NCI-H345 treated with DMSO at 0.1 percent for 48 hours (cell line): Measurements from ENCODE around the gene CRNKL1.

Source experiments
- DNase-seq: peaks from one replicate; lab custom pipeline; 2025; ENCODE audit not compliant: unreplicated experiment; lab: John Stamatoyannopoulos, UW

CRNKL1 gene

GRCh38 chr20:20063941-20064702, 11.9 kb upstream of the CRNKL1 start:
- no peak for DNase-seq

- DNase-seq, result peak; percentile 96
These were observed 8.2 kb upstream of the CRNKL1 start for GRCh38 chr20:20060234-20060998.

- no peak for DNase-seq
These were observed 546 bp downstream of the CRNKL1 start for GRCh38 chr20:20051767-20052073.

- DNase-seq, result no peak
These were observed 12.4 kb downstream of the CRNKL1 start for GRCh38 chr20:20039752-20040387.

GRCh38 chr20:20038586-20038985, 13.7 kb downstream of the CRNKL1 start:
- DNase-seq, result no peak

GRCh38 chr20:20037960-20038359, 14.3 kb downstream of the CRNKL1 start:
- no peak for DNase-seq

GRCh38 chr20:20036756-20037155, 15.5 kb downstream of the CRNKL1 start:
- no peak for DNase-seq

GRCh38 chr20:20034486-20034885, 17.8 kb downstream of the CRNKL1 start:
- no peak for DNase-seq

GRCh38 chr20:20031790-20032189, 20.5 kb downstream of the CRNKL1 start:
- DNase-seq, result no peak

GRCh38 chr20:20027284-20027683, 25.0 kb downstream of the CRNKL1 start:
- no peak for DNase-seq

GRCh38 chr20:20024942-20025341, 27.3 kb downstream of the CRNKL1 start:
- DNase-seq, result no peak

GRCh38 chr20:20023395-20023794, 28.9 kb downstream of the CRNKL1 start:
- no peak for DNase-seq

- no peak for DNase-seq
These were observed 29.8 kb downstream of the CRNKL1 start for GRCh38 chr20:20022498-20022897.

GRCh38 chr20:20021835-20022234, 30.4 kb downstream of the CRNKL1 start:
- DNase-seq, result no peak

- DNase-seq, result no peak
These were observed 31.4 kb downstream of the CRNKL1 start for GRCh38 chr20:20020908-20021307.

GRCh38 chr20:20019123-20019522, 33.1 kb downstream of the CRNKL1 start:
- DNase-seq, result no peak

- no peak for DNase-seq
These were observed 33.9 kb downstream of the CRNKL1 start for GRCh38 chr20:20018366-20018765.

- DNase-seq, result no peak
These were observed 34.5 kb downstream of the CRNKL1 start for GRCh38 chr20:20017844-20018185.

- peak; percentile 92 for DNase-seq
These were observed 35.0 kb downstream of the CRNKL1 start, which contains the start of gene NAA20 for GRCh38 chr20:20017001-20017843. Gene NAA20 (plus strand): TSS chr20:20017362. CDS start chr20:20017397, 35 bp downstream.

GRCh38 chr20:20014659-20015058, 37.6 kb downstream of the CRNKL1 start:
- DNase-seq, result no peak

GRCh38 chr20:20012541-20012940, 39.7 kb downstream of the CRNKL1 start:
- DNase-seq, result peak; percentile 11
